Measurements from ENCODE around the gene ABHD17A. TPM values are rescaled to one million over a fixed set of nuclear protein-coding genes. Genes with fewer than 3 reads are reported as not detected.
A peak's percentile ranks its signal among the peaks of the same experiment; 100 is the strongest.

The ABHD17A gene
- total RNA-seq, 2 donors from 2014 or later = 92.6 to 99.5 TPM

DNA sequence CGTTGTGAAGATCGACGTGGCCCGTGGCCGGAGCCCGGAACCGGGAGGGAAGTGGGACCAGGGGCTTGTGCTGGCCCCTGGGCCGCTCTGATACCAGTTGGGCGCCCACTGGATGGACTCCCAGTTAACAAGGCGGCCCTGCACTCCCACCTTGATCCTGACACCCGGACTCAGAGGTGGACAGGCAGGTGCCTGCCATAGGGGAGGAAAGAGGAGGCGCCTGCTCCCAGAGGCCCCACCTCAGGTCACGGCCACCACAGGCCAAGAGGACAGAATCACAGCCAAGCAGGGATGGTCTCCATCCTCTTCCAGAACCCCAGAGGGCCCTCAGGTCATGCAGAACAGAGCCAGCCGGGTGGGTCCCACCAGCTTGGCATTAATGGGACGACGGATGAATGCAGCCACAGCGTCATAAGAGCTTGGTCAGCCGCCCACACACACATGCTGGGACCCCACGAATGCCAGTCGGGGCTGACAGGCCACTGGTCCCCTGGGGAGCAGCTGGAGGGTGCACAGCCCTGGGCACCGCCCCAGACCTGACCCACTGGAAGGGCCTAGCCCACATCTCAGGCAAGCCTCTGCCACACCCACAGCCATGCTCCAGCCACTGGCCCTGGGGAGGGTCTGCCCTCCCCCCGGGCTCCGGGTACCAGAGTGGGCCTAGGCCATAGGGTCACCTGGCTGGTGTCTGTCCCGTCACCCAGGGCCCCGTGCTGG, 12.3 kb downstream of the ABHD17A start:
- Histone ChIP-seq H3K4me3 (peak overlapping the region in 1 of 2 donors; percentile 32), H3K27me3 (no peaks in the 10 kb centered on the region), H3K4me1 (peaks cover 0 to 46% of the 10 kb centered on the region in 2 donors), H3K9me3 (no peaks in the 10 kb centered on the region), H3K36me3 (peaks cover 4% of the 10 kb centered on the region), H3K27ac (peak overlapping the region; percentile 95 to 96)
- DNase-seq (ENCODE audit: low spot score) = no peak
- TF ChIP-seq CTCF (IDR thresholded peaks at IDR 0.05) = no peak

DNA sequence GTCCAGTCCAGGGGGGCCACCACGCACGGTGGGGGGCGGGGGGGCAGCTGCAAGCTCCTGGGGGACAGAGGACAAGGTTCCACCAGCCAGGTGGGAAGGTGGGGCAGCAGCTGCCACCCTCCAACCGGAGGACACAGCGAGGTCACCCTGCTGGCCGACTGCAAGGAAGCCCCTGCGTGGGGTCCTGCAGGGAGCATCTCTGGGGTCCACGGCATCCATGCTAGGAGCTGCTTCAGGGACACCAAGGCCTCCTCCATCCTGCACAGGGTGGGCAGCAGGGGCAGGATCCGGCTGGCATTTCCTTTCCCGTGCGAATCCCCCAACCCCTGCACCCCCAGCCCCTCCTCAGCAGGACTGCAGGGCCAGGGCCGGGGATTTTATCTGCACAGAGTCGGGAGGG, 13.7 kb downstream of the ABHD17A start:
- peaks cover 4% of the 10 kb centered on the region for H3K36me3 ChIP-seq
- no peak overlapping the region for H3K27ac ChIP-seq
- H3K4me1 ChIP-seq = peaks cover 0 to 43% of the 10 kb centered on the region in 2 donors
- H3K27me3 ChIP-seq = no peaks in the 10 kb centered on the region
- H3K9me3 ChIP-seq = no peaks in the 10 kb centered on the region
- TF ChIP-seq CTCF (IDR thresholded peaks at IDR 0.05) = no peak
- no peak for DNase-seq (ENCODE audit: low spot score)
- no peak overlapping the region for H3K4me3 ChIP-seq

DNA sequence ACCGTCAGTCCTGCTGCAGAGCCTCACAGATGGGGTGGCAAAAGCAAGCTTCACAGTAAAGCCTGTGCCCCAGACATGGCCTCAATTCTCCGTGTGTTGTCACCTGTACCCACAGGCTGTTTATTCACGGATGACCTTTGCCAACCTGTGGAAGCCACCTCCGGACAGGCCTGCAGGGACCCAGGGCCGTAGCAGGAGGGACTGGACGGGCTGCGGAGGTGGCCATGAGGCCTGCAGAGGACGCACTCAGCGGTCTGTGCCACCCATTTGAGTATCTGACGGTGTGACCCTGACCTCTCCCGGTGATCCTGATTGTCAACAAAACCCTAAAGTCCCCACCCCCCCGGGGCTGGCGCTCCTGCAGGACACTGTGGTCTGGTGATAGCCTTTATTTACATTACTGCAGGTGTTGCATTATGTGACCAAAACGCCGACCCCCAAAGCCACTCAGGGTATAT, 14.1 kb downstream of the ABHD17A start:
- Histone ChIP-seq H3K27ac (no peak overlapping the region), H3K27me3 (no peaks in the 10 kb centered on the region), H3K9me3 (no peaks in the 10 kb centered on the region), H3K4me3 (no peak overlapping the region), H3K4me1 (peaks cover 0 to 38% of the 10 kb centered on the region in 2 donors), H3K36me3 (peaks cover 4% of the 10 kb centered on the region)
- DNase-seq (ENCODE audit: low spot score) = no peak
- TF ChIP-seq CTCF (IDR thresholded peaks at IDR 0.05) = no peak

DNA sequence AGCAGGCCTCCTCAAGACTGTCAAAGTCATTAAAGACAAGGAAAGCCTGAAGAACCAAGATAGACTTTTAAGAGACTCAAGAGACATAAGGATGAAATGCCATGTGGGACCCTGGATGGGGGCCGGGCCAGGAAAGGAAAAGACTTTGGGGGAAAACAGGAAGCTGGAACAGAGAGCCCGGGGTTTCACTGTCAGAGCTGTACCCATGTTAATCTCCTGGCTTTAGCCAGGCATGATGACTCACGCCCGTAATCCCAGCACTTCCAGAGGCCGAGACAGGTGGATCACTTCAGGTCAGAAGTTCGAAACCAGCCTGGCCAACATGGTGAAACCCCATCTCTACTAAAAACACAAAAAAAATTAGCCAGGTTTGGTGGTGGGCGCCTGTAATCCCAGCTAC, 16.3 kb downstream of the ABHD17A start:
- Histone ChIP-seq H3K36me3 (peaks cover 4% of the 10 kb centered on the region), H3K9me3 (no peaks in the 10 kb centered on the region), H3K27me3 (no peaks in the 10 kb centered on the region), H3K4me3 (no peak overlapping the region), H3K4me1 (peaks cover 0 to 34% of the 10 kb centered on the region in 2 donors), H3K27ac (no peak overlapping the region)
- no peak for DNase-seq (ENCODE audit: low spot score)
- no peak for TF ChIP-seq CTCF (IDR thresholded peaks at IDR 0.05)

DNA sequence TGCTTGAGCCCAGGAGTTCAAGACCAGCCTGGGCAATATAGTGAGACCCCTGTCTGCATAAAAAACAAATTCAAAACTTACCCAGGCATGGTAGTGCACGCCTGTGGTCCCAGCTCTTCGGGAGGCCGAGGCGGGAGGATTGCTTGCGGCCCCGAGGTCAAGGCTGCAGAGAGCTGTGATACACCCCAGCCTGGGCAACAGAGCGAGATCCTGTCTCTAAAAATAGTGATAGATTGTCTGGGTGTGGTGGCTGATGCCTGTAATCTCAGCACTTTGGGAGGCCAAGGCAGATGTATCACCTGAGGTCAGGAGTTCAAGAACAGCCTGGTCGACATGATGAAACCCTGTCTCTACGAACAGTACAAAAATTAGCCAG, 18.0 kb downstream of the ABHD17A start:
- TF ChIP-seq CTCF (IDR thresholded peaks at IDR 0.05) = no peak
- H3K4me3 ChIP-seq = no peak overlapping the region
- peaks cover 4% of the 10 kb centered on the region for H3K36me3 ChIP-seq
- H3K4me1 ChIP-seq = peaks cover 0 to 19% of the 10 kb centered on the region in 2 donors
- no peaks in the 10 kb centered on the region for H3K9me3 ChIP-seq
- no peak overlapping the region for H3K27ac ChIP-seq
- H3K27me3 ChIP-seq = no peaks in the 10 kb centered on the region
- no peak for DNase-seq (ENCODE audit: low spot score)

Measured in right atrium auricular region (tissue), 2 donors.